ENCODE results near the gene USH1C. TPM values are rescaled to one million over a fixed set of nuclear protein-coding genes. Genes with fewer than 3 reads are reported as not detected.

The USH1C gene
- total RNA-seq, 1 experiment from 2014 or later = 1.0 TPM

DNA sequence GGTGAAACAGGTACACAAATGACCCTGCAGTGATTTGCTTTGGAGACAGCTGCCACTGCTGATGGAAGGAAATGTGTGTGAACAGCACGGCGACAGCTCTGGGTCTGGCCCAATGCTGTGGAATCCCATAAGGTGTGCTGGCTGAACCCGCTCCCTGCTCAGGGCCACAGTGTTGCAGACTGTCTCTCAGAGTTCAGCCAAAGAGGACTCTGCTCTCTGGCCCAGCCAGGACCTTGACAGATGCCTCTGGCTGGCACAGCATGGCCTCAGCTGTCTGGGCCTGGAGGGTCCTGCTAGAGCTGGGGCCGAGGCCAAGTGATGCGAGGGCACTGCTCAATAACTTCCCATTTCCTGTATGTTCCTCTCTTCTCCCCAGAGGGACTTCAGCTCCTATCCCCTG is 62.3 kb downstream of the USH1C start:
- Histone ChIP-seq H3K14ac (ENCODE audit: insufficient read depth, low read length) (no peak overlapping the region), H2AK5ac (ENCODE audit: insufficient read length, low read length) (no peak overlapping the region), H3K4me1 (ENCODE audit: insufficient read depth, low read length) (no peaks in the 10 kb centered on the region; the same call in 1 of the 2 replicates), H4K8ac (replicated peaks; ENCODE audit: insufficient read length, low read depth, low read length) (no peak overlapping the region), H4K5ac (ENCODE audit: insufficient read length, low read depth, low read length) (no peak overlapping the region), H3K23me2 (ENCODE audit: insufficient read length, low read depth, low read length, poor library complexity, severe bottlenecking) (no peaks in the 10 kb centered on the region), H2BK20ac (ENCODE audit: low read depth, low read length, poor library complexity, severe bottlenecking) (no peak overlapping the region), H3K23ac (ENCODE audit: insufficient read length, low read depth, low read length) (no peak overlapping the region), H3K27ac (ENCODE audit: insufficient read length, low read depth, low read length) (no peak overlapping the region), H3K27me3 (ENCODE audit: insufficient read depth, low read length) (peaks cover 15% of the 10 kb centered on the region; the same call in 1 of the 2 replicates), H4K91ac (ENCODE audit: insufficient read length, low read depth, low read length) (no peak overlapping the region), H3K18ac (ENCODE audit: insufficient read length, low read depth, low read length) (no peak overlapping the region), H3K9me3 (ENCODE audit: control insufficient read depth, low read depth, low read length) (no peaks in the 10 kb centered on the region), H2BK5ac (ENCODE audit: insufficient read length, low read length) (no peak overlapping the region), H3K4ac (ENCODE audit: low read depth, low read length) (no peak overlapping the region), H3T11ph (ENCODE audit: low read length) (no peak overlapping the region), H3K79me1 (ENCODE audit: insufficient read depth, low read depth, low read length, poor library complexity, severe bottlenecking) (no peaks in the 10 kb centered on the region), H4K20me1 (ENCODE audit: control insufficient read depth, insufficient read depth, insufficient read length) (no peaks in the 10 kb centered on the region), H3K4me2 (ENCODE audit: insufficient read depth, insufficient read length, low read length) (no peak overlapping the region), H3K9ac (ENCODE audit: extremely low read depth, insufficient read length, low read length) (no peak overlapping the region), H2AFZ (ENCODE audit: low read length) (no peak overlapping the region), H2BK120ac (ENCODE audit: low read depth, low read length, poor library complexity, severe bottlenecking) (no peak overlapping the region), H3K79me2 (ENCODE audit: insufficient read depth, low read length) (no peaks in the 10 kb centered on the region), H2BK12ac (ENCODE audit: insufficient read length, low read depth, low read length) (no peak overlapping the region), H2BK15ac (ENCODE audit: low read depth, low read length) (no peak overlapping the region), H3K56ac (ENCODE audit: insufficient read length, low read depth, low read length) (no peak overlapping the region)
- DNase-seq = no peak
- Mint-ChIP-seq H3K27me3 (ENCODE audit: low read depth) (peaks cover 41% of the 10 kb centered on the region), H3K4me3 (no peak overlapping the region), H3K9me3 (peaks cover 5 to 8% of the 10 kb centered on the region in 2 experiments; a peak in 3 of 5 replicates), H3K36me3 (ENCODE audit: insufficient read depth in 1 of 3, low read depth in 3 of 3) (peaks cover 0 to 7% (median 0%) of the 10 kb centered on the region in 3 experiments; a peak in 1 of 7 replicates), H3K4me1 (peaks cover 15 to 24% of the 10 kb centered on the region in 2 experiments), H3K27ac (no peak overlapping the region)
- TF ChIP-seq, protein P1, sequence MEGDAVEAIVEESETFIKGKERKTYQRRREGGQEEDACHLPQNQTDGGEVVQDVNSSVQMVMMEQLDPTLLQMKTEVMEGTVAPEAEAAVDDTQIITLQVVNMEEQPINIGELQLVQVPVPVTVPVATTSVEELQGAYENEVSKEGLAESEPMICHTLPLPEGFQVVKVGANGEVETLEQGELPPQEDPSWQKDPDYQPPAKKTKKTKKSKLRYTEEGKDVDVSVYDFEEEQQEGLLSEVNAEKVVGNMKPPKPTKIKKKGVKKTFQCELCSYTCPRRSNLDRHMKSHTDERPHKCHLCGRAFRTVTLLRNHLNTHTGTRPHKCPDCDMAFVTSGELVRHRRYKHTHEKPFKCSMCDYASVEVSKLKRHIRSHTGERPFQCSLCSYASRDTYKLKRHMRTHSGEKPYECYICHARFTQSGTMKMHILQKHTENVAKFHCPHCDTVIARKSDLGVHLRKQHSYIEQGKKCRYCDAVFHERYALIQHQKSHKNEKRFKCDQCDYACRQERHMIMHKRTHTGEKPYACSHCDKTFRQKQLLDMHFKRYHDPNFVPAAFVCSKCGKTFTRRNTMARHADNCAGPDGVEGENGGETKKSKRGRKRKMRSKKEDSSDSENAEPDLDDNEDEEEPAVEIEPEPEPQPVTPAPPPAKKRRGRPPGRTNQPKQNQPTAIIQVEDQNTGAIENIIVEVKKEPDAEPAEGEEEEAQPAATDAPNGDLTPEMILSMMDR (conservative IDR thresholded peaks at IDR 0.05) = no peak
- no CpG with 5 or more reads among the region's 5 CpGs for WGBS (ENCODE audit: extremely low coverage, insufficient read length, low lambda C conversion rate)
